Thoracic aorta (tissue), 2 donors: ENCODE measurements around the gene TMEM258. TPM values are rescaled to one million over a fixed set of nuclear protein-coding genes. Genes with fewer than 3 reads are reported as not detected.

Source experiments
- ATAC-seq: fragments of 150-250 bp; one replicate; pipeline ENCODE4 v1.8.0; 2017; ENCODE audit warnings: low read depth; ENCODE audit not compliant: insufficient number of reproducible peaks, low FRiP score
- DNase-seq: peaks from one replicate; pipeline ENCODE4 v3.0.0-alpha.2; 2020; ENCODE audit warnings: low spot score
- H3K27ac ChIP-seq, 2 donors: fragments of 200-600 bp; sonication (generic); 1 replicate in 1 of 2; 2 replicates in 1 of 2; pipeline ENCODE4 v1.5.1; 2016; ENCODE audit warnings: mild to moderate bottlenecking in 2 of 2, moderate library complexity in 2 of 2
- H3K27me3 ChIP-seq: fragments of 200-600 bp; sonication (generic); replicated peaks from 2 replicates; pipeline ENCODE4 v1.6.0; 2016; ENCODE audit warnings: mild to moderate bottlenecking; ENCODE audit not compliant: insufficient read depth
- H3K36me3 ChIP-seq: fragments of 200-600 bp; sonication (generic); one replicate; pipeline ENCODE4 v1.5.1; 2016
- H3K4me1 ChIP-seq, 2 donors: fragments of 200-600 bp; sonication (generic); 1 replicate in 1 of 2; 2 replicates in 1 of 2; pipeline versions ENCODE4 v1.5.1 to v1.6.0; 2016; ENCODE audit warnings: low read depth in 2 of 2, mild to moderate bottlenecking in 1 of 2; ENCODE audit not compliant: control insufficient read depth in 1 of 2
- H3K4me3 ChIP-seq: fragments of 200-600 bp; sonication (generic); 2 replicates; pipeline ENCODE4 v1.5.1; 2016; ENCODE audit warnings: mild to moderate bottlenecking
- H3K9me3 ChIP-seq: fragments of 200-600 bp; sonication (generic); 2 replicates; pipeline ENCODE4 v1.5.1; 2016
- total RNA-seq, 2 donors: library from RNA; depleted of rRNA; stranded (reverse); fragments of >200 nt; gene quantifications; one replicate each; pipeline versions ENCODE4 v1.1.0 to v1.2.3, GENCODE V29; 2016
- TF ChIP-seq, protein P1 (sequence below): fragments of 200-600 bp; sonication (generic); IDR thresholded peaks from one replicate; pipeline ENCODE4 v1.5.1; 2019; ENCODE audit warnings: antibody characterized with exemption

Gene TMEM258
- total RNA-seq, result 10 to 100 TPM; 17.3 to 63.6 TPM

DNA sequence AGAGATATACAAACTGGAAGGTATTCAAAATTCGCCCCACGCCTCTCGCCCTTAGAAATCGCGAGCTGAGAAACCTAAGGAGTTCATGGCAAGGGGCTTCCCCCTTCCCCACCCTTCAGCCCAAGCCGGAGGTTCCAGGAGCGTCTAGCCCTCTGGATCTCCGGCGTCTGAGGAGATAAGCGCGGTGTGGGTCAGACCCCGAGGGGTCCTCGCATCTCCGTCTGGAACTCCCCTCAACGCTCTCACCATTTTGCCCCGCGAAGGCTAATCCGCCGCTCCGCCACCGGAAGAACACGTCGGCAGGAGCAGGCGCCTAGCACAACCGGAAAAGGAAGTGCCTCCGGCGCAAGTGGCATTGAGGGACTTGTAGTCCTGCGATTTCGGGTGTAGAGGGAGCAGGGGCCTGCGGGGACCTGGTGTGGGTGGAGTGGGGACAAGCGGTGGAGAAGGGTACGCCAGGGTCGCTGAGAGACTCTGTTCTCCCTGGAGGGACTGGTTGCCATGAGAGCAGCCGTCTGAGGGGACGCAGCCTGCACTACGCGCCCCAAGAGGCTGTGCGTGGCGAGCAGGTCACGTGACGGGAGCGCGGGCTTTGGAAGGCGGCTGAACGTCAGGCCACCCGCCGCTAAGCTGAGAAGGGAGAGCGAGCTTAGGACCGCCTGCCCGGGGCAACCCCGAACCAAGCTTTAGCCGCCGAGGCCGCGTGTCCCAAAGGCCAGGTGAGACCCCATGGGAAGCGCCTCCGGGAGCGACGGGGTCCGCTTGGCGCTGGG lies at the start of gene TMEM258, which contains the start of gene FEN1:
TSS of gene TMEM258 (minus strand) at position 290 of the 773 bp plus-strand sequence. CDS start at position 249, 41 bp downstream.
TSS of gene FEN1 (plus strand) at position 602 of the 773 bp plus-strand sequence. CDS start 2,451 bp downstream, outside the sequence.
- H3K4me3 ChIP-seq, result peak within 1 kb of the TSS; percentile 83
- H3K27me3 ChIP-seq, result no peaks in the 10 kb centered on the region
- TF ChIP-seq, protein P1, sequence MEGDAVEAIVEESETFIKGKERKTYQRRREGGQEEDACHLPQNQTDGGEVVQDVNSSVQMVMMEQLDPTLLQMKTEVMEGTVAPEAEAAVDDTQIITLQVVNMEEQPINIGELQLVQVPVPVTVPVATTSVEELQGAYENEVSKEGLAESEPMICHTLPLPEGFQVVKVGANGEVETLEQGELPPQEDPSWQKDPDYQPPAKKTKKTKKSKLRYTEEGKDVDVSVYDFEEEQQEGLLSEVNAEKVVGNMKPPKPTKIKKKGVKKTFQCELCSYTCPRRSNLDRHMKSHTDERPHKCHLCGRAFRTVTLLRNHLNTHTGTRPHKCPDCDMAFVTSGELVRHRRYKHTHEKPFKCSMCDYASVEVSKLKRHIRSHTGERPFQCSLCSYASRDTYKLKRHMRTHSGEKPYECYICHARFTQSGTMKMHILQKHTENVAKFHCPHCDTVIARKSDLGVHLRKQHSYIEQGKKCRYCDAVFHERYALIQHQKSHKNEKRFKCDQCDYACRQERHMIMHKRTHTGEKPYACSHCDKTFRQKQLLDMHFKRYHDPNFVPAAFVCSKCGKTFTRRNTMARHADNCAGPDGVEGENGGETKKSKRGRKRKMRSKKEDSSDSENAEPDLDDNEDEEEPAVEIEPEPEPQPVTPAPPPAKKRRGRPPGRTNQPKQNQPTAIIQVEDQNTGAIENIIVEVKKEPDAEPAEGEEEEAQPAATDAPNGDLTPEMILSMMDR, result peak; percentile 30
- peak; percentile 61 for DNase-seq
- peaks cover 32% of the 10 kb centered on the region for H3K36me3 ChIP-seq
- H3K27ac ChIP-seq, result peak within 1 kb of the TSS; percentile 87 to 96
- no peaks in the 10 kb centered on the region for H3K9me3 ChIP-seq
- H3K4me1 ChIP-seq, result peaks cover 14 to 24% of the 10 kb centered on the region in 2 donors
- peak; percentile 84 for ATAC-seq

DNA sequence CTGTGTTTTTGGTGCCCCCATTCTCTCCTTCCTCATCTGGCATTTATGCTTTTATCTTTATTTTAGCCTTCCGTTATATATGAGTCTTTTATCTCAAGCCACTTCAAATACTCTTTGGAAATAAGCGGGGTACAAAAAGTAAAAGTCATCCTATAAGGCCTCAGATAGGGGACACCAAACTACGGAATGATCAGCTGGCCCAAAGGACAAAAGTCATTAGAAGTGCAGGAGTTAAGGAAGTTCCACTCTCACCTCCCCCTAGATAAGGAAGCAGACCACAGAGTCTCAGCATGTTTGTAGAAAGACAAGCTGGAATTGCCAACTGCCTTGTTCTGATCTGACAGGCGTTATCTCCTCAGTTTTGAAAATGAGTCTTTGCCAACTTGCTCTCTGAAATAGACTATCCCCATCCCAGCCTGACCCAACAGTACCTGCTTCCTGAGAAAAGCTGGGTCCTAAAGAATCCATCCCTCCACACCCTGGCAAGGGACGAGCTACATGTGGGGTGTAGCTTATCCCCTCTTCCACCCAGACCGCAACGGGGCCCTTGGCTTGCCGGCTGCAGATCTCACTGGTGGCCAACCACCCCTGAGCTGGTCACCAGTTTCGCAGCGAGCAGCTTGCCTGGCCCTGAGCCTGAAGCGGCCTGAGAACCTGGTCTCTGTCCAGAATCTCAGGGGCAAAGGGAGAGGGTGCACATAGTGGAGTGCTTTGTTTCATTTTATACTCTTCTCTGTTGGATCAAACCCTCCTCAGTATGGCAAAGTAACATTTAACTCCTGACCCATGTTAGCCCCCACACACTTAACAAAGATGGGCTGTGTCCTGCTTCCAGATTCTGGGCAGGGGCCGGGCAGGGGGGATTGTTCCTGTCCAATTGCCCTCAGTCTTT lies 49.5 kb upstream of the TMEM258 start:
- DNase-seq, result no peak
- Histone ChIP-seq H3K27me3 (no peaks in the 10 kb centered on the region), H3K9me3 (no peaks in the 10 kb centered on the region), H3K4me3 (no peak overlapping the region), H3K4me1 (no peaks in the 10 kb centered on the region), H3K27ac (no peak overlapping the region), H3K36me3 (peaks cover 42% of the 10 kb centered on the region)
- TF ChIP-seq, protein P1, result no peak
- ATAC-seq, result no peak

DNA sequence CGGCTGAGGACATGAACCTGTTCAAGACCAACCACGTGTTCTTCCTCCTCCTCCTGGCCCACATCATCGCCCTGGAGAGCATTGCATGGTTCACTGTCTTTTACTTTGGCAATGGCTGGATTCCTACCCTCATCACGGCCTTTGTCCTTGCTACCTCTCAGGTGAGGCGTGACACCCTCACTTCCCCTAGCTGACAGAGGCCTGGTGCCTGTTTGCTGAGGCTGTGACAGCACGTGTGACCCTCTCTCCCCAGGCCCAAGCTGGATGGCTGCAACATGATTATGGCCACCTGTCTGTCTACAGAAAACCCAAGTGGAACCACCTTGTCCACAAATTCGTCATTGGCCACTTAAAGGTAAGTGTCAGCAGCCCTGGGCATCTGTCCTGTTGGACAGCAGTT lies 48.0 kb upstream of the TMEM258 start:
- H3K27ac ChIP-seq, result no peak overlapping the region
- DNase-seq, result no peak

DNA sequence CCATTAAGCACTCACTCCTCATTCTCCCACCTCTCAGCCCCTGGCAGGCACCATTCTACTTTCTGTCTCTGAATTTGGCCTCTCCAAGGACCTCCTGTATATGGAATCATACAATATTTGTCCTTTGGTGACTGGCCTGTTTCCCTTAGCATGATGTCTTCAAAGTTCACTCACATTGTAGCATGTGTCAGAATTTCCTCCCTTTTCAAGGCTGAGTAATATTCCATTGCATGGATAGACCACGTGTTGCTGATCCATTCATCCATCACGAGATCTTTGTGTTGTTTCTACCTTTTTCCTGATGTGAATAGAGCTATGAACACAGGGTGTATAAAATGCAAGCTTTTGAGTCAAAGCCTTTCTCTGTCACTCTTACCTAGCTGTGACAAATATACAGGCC lies 47.3 kb upstream of the TMEM258 start:
- TF ChIP-seq, protein P1, result no peak
- H3K36me3 ChIP-seq, result peaks cover 37% of the 10 kb centered on the region
- H3K27ac ChIP-seq, result no peak overlapping the region
- no peaks in the 10 kb centered on the region for H3K27me3 ChIP-seq
- ATAC-seq (no peak), DNase-seq (no peak)
- H3K4me3 ChIP-seq, result no peak overlapping the region
- peaks cover 13 to 18% of the 10 kb centered on the region in 2 donors for H3K4me1 ChIP-seq
- H3K9me3 ChIP-seq, result no peaks in the 10 kb centered on the region

More for the DNA sequence above, 48.0 kb upstream of the TMEM258 start:
- ATAC-seq, result no peak
- TF ChIP-seq, protein P1, result no peak
- no peaks in the 10 kb centered on the region for H3K9me3 ChIP-seq
- H3K36me3 ChIP-seq, result peaks cover 42% of the 10 kb centered on the region
- no peak overlapping the region for H3K4me3 ChIP-seq
- H3K27me3 ChIP-seq, result no peaks in the 10 kb centered on the region
- H3K4me1 ChIP-seq, result peaks cover 8 to 12% of the 10 kb centered on the region in 2 donors

DNA sequence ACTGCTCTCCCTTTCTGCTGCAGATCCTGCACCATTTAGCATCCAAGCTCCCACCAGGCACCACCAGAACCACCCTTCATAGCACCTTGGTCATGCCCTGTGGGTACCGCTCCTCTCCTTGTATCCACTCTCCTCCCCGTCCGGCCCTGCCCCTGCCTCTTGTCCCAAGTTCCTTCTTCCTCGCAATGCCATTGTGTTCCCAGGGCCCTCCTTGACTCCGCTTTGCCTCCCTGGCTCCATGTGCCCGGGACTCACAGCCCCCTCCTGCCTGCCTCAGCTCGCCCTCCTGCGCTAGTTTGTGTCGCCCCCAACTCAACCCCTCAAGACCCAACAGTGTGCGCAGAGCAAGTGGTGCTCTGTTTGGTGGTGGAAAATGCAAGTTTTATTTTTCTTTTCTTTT lies 46.5 kb upstream of the TMEM258 start:
- TF ChIP-seq, protein P1, result no peak

More for the DNA sequence above, 46.5 kb upstream of the TMEM258 start:
- Histone ChIP-seq H3K9me3 (no peaks in the 10 kb centered on the region), H3K27ac (no peak overlapping the region), H3K36me3 (peaks cover 29% of the 10 kb centered on the region), H3K4me1 (peaks cover 21 to 26% of the 10 kb centered on the region in 2 donors), H3K4me3 (no peak overlapping the region), H3K27me3 (no peaks in the 10 kb centered on the region)
- ATAC-seq (no peak), DNase-seq (no peak)
